H1 (cell line): ENCODE results near the gene STX7. TPM values are rescaled to one million over a fixed set of nuclear protein-coding genes. Genes with fewer than 3 reads are reported as not detected.

ENCODE experiments used
- CTCF ChIA-PET: fragments of 300-600 bp; sonication (Branson Sonifier 250); formaldehyde crosslinking; loops from one replicate; lab custom pipeline; 2021; ENCODE audit not compliant: partially characterized antibody; lab: Charles Lee
- POLR2A ChIA-PET: fragments of 300-600 bp; sonication (Branson Sonifier 250); formaldehyde crosslinking; loops from one replicate; lab custom pipeline; 2021; ENCODE audit warnings: inconsistent platforms; ENCODE audit not compliant: partially characterized antibody; lab: Charles Lee
- DNase-seq, 2 experiments: peaks; one replicate each; pipeline versions ENCODE4 v3.0.0 to v3.0.0-alpha.2; 2010 to 2022; ENCODE audit warnings: low spot score in 2 of 2, low read depth in 1 of 2, mixed read lengths in 1 of 2
- FAIRE-seq: peaks from 2 replicates; lab custom pipeline; 2011; peaks lifted over from hg19 to GRCh38; lab: Jason Lieb, UNC
- H2AFZ ChIP-seq: 2 replicates; pipeline ENCODE4 v1.8.1; 2012; ENCODE audit warnings: low read length, inconsistent platforms
- H2AK5ac ChIP-seq: 2 replicates; pipeline ENCODE4 v1.6.1; 2013; ENCODE audit warnings: low read depth, low read length
- H2BK120ac ChIP-seq: replicated peaks from 2 replicates; pipeline ENCODE3; 2013; ENCODE audit warnings: low read depth, low read length, inconsistent platforms
- H2BK12ac ChIP-seq: 2 replicates; pipeline ENCODE4 v1.6.1; 2013; ENCODE audit warnings: low read depth, low read length
- H2BK15ac ChIP-seq: 2 replicates; pipeline ENCODE4 v1.6.1; 2013; ENCODE audit warnings: low read length
- H2BK20ac ChIP-seq: 2 replicates; pipeline ENCODE4 v1.6.1; 2013; ENCODE audit warnings: low read length
- H2BK5ac ChIP-seq: 2 replicates; pipeline ENCODE4 v1.6.1; 2013; ENCODE audit warnings: low read depth, low read length
- H3K14ac ChIP-seq: 2 replicates; pipeline ENCODE4 v1.6.1; 2013; ENCODE audit warnings: inconsistent platforms; ENCODE audit not compliant: insufficient read length
- H3K18ac ChIP-seq: 2 replicates; pipeline ENCODE4 v1.6.1; 2013; ENCODE audit warnings: low read length; ENCODE audit errors: extremely low read depth
- H3K23ac ChIP-seq: 2 replicates; pipeline ENCODE4 v1.6.1; 2013; ENCODE audit warnings: inconsistent platforms; ENCODE audit not compliant: insufficient read length
- H3K23me2 ChIP-seq: 2 replicates; pipeline ENCODE4 v1.6.1; 2013; ENCODE audit warnings: low read depth, low read length
- H3K27ac ChIP-seq: 2 replicates; pipeline ENCODE4 v1.6.1; 2011; ENCODE audit warnings: low read depth, low read length, inconsistent platforms
- H3K27me3 ChIP-seq, 4 experiments: replicated peaks in 1 of 4; 1 replicate in 1 of 4; 2 replicates in 3 of 4; pipeline versions ENCODE4 v1.6.1 to v1.8.1; 2011 to 2013; ENCODE audit warnings: low read length in 3 of 4, mild to moderate bottlenecking in 3 of 4, inconsistent platforms in 2 of 4, mixed read lengths in 2 of 4, moderate library complexity in 1 of 4; ENCODE audit not compliant: control insufficient read depth in 3 of 4, insufficient read depth in 3 of 4; ENCODE audit errors: extremely low read depth in 1 of 4
- H3K36me3 ChIP-seq, 4 experiments: 2 replicates each; pipeline versions ENCODE4 v1.6.1 to v1.8.1; 2011 to 2013; ENCODE audit warnings: mild to moderate bottlenecking in 4 of 4, low read length in 3 of 4, moderate library complexity in 2 of 4, control low read depth in 1 of 4, inconsistent platforms in 1 of 4; ENCODE audit not compliant: insufficient read depth in 4 of 4, control insufficient read depth in 2 of 4
- H3K4ac ChIP-seq: replicated peaks from 2 replicates; pipeline ENCODE3; 2013; ENCODE audit warnings: low read length, low read depth, mixed read lengths, inconsistent platforms; ENCODE audit not compliant: insufficient read length
- H3K4me1 ChIP-seq, 4 experiments: replicated peaks in 1 of 4; 1 replicate in 1 of 4; 2 replicates in 3 of 4; pipeline versions ENCODE4 v1.6.1 to v1.8.1; 2011 to 2013; ENCODE audit warnings: low read length in 3 of 4, inconsistent platforms in 2 of 4, mixed read lengths in 1 of 4; ENCODE audit not compliant: insufficient read depth in 4 of 4, control insufficient read depth in 3 of 4
- H3K4me2 ChIP-seq, 2 experiments: 2 replicates each; pipeline versions ENCODE4 v1.6.1 to v1.8.1; 2011 to 2013; ENCODE audit warnings: low read depth in 2 of 2, low read length in 2 of 2, control low read depth in 1 of 2, inconsistent platforms in 1 of 2, mild to moderate bottlenecking in 1 of 2; ENCODE audit not compliant: insufficient read depth in 1 of 2
- H3K4me3 ChIP-seq, 4 experiments: fragments of 200-600, 300-600 bp in 1 of 4; sonication (generic), shearing (Covaris generic), sonication (Bioruptor Twin) in 1 of 4; 2 replicates each; pipeline versions ENCODE4 v1.5.1 to v1.8.1; 2011 to 2016; ENCODE audit warnings: low read length in 4 of 4, low read depth in 3 of 4, control low read depth in 2 of 4, inconsistent platforms in 2 of 4, mild to moderate bottlenecking in 2 of 4, mixed read lengths in 1 of 4, moderate library complexity in 1 of 4; ENCODE audit not compliant: insufficient read depth in 2 of 4; ENCODE audit errors: extremely low read depth in 1 of 4
- H3K56ac ChIP-seq: replicated peaks from 2 replicates; pipeline ENCODE3; 2013; ENCODE audit warnings: low read depth, mild to moderate bottlenecking, mixed read lengths, low read length, inconsistent platforms; ENCODE audit not compliant: insufficient read length
- H3K79me1 ChIP-seq: 2 replicates; pipeline ENCODE4 v1.6.1; 2013; ENCODE audit warnings: low read depth, low read length, control low read depth
- H3K79me2 ChIP-seq, 2 experiments: 2 replicates each; pipeline versions ENCODE4 v1.6.1 to v1.8.1; 2012 to 2013; ENCODE audit warnings: low read length in 2 of 2, mild to moderate bottlenecking in 2 of 2, inconsistent platforms in 1 of 2; ENCODE audit not compliant: insufficient read depth in 2 of 2, control insufficient read depth in 1 of 2
- H3K9ac ChIP-seq, 4 experiments: replicated peaks in 1 of 4; 1 replicate in 1 of 4; 2 replicates in 3 of 4; pipeline versions ENCODE4 v1.6.1 to v1.8.1; 2011 to 2013; ENCODE audit warnings: low read depth in 3 of 4, low read length in 3 of 4, control low read depth in 2 of 4, mild to moderate bottlenecking in 2 of 4, moderate library complexity in 2 of 4, inconsistent platforms in 1 of 4; ENCODE audit errors: extremely low read depth in 1 of 4
- H3K9me3 ChIP-seq, 2 experiments: 2 replicates each; pipeline versions ENCODE4 v1.6.1 to v1.8.1; 2012 to 2013; ENCODE audit warnings: mild to moderate bottlenecking in 2 of 2, moderate library complexity in 2 of 2, control low read depth in 1 of 2, inconsistent platforms in 1 of 2, low read depth in 1 of 2, low read length in 1 of 2, mixed read lengths in 1 of 2; ENCODE audit not compliant: insufficient read depth in 2 of 2
- H4K20me1 ChIP-seq, 2 experiments: replicated peaks in 1 of 2; 2 replicates each; pipeline versions ENCODE3 to v1.8.1; 2011 to 2013; ENCODE audit warnings: inconsistent platforms in 2 of 2, low read length in 2 of 2, mild to moderate bottlenecking in 1 of 2; ENCODE audit not compliant: insufficient read depth in 2 of 2, control insufficient read depth in 1 of 2
- H4K5ac ChIP-seq: 2 replicates; pipeline ENCODE4 v1.6.1; 2013; ENCODE audit warnings: low read length, low read depth, mixed read lengths, inconsistent platforms; ENCODE audit not compliant: insufficient read length
- H4K8ac ChIP-seq: 2 replicates; pipeline ENCODE4 v1.8.0; 2013; ENCODE audit warnings: mild to moderate bottlenecking, moderate library complexity, low read length, inconsistent platforms; ENCODE audit not compliant: insufficient read depth; ENCODE audit errors: extremely low read depth
- H4K91ac ChIP-seq: replicated peaks from 2 replicates; pipeline ENCODE3; 2013; ENCODE audit warnings: low read length, mixed read lengths, inconsistent platforms; ENCODE audit not compliant: insufficient read length
- CTCF ChIP-seq, 3 experiments: IDR thresholded peaks; 1 replicate in 2 of 3; 2 replicates in 1 of 3; pipeline versions ENCODE4 v1.5.1 to v1.6.1; 2011; ENCODE audit warnings: low read length in 3 of 3, mild to moderate bottlenecking in 3 of 3, inconsistent platforms in 2 of 3, low read depth in 1 of 3, moderate library complexity in 1 of 3; ENCODE audit not compliant: insufficient read depth in 1 of 3; ENCODE audit errors: control extremely low read depth in 1 of 3
- NRF1 ChIP-seq: IDR thresholded peaks from 2 replicates; pipeline ENCODE4 v1.6.1; 2011; ENCODE audit warnings: mild to moderate bottlenecking, low read depth, low read length, improper control_type of control experiment
- RAD21 ChIP-seq, 2 experiments: IDR thresholded peaks in 1 of 2; conservative IDR thresholded peaks in 1 of 2; 2 replicates each; pipeline ENCODE4 v1.6.1; 2011; ENCODE audit warnings: low read depth in 2 of 2, low read length in 2 of 2, improper control_type of control experiment in 1 of 2, inconsistent platforms in 1 of 2, mild to moderate bottlenecking in 1 of 2, moderate library complexity in 1 of 2
- WGBS, 2 experiments: shearing (Covaris generic) in 1 of 2; methylation state at CpG; one replicate each; pipeline versions ENCODE4 v1.1.6 to v1.1.7; 2013 to 2015; ENCODE audit warnings: low lambda C conversion rate in 2 of 2, mixed read lengths in 2 of 2, inconsistent platforms in 1 of 2, low coverage in 1 of 2, missing lambda C conversion rate in 1 of 2; ENCODE audit not compliant: insufficient replicate concordance in 2 of 2, insufficient coverage in 1 of 2, insufficient read length in 1 of 2; ENCODE audit errors: extremely low coverage in 1 of 2, missing lambda C conversion rate in 1 of 2; 5-methylcytosine and 5-hydroxymethylcytosine counted together
- polyA plus RNA-seq, 7 experiments: library from polyadenylated mRNA; depleted of rRNA in 3 of 7; stranded (reverse) in 5 of 7; unstranded in 2 of 7; fragments of >200 nt in 5 of 7; fragments of 200-250 nt in 2 of 7; gene quantifications; 1 replicate in 5 of 7; 2 replicates in 1 of 7; 4 replicates in 1 of 7; pipeline versions ENCODE4 v1.2.1 to v1.2.3, GENCODE V29; 2011 to 2013; ENCODE audit warnings: missing spikeins in 2 of 7, mixed read lengths in 2 of 7
- total RNA-seq: library from RNA; stranded (reverse); fragmentation: NEBNext Ultra II Directional; extraction: Animal tissue kit (Norgen Biotek cat#: 25700); gene quantifications from 2 replicates; pipeline ENCODE4 v1.2.1, GENCODE V29; 2021

STX7 gene
- total and polyA plus RNA-seq, 2 of the 8 experiments (the other 6 are each of a cell fraction or from before 2014, with no cell fraction given): 5.7 to 27.9 TPM

DNA sequence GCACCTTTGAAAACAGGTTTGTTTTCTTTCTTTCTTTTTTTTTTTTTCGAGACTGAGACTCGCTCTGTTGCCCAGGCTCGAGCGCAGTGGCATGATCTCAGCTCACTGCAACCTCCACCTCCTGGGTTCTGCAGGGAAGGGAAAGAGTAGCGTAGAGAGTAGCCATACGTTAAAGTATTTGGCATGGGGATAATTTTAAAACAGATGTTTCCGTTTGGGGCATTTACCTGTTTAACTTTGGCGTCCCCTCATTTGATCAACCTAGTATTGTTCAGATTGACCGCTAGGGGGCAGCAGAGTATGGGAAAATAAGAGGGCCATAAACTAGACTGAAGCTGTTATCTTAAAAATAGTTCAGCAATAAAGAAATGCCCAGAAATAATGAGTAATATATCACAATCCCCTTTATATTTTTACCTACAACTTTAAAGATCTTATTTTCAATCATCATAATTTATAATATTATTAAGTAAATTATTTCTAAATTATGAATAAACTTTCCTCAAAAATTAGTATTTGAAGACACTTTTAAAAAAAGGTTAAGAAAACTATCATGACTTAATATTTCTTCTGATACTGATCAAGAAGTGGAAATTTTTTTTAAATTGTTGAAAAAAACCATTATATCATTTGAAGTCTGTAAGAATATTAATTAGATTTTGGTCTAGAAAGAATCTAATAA, 17.5 kb upstream of the STX7 start:
- Histone ChIP-seq H2BK15ac (no peak overlapping the region), H3K18ac (no peak overlapping the region), H3K23me2 (no peaks in the 10 kb centered on the region), H4K20me1 (no peaks in the 10 kb centered on the region), H3K14ac (no peak overlapping the region), H4K5ac (no peak overlapping the region), H2AK5ac (no peak overlapping the region), H3K27ac (no peak overlapping the region), H2BK120ac (no peak overlapping the region), H3K79me2 (no peaks in the 10 kb centered on the region), H2AFZ (peak overlapping the region; percentile 99), H3K9me3 (no peaks in the 10 kb centered on the region), H4K8ac (peak overlapping the region; percentile 43; the same call in 1 of the 2 replicates), H3K4ac (no peak overlapping the region), H3K4me3 (peak overlapping the region in 1 of 4 experiments; percentile 38; a peak in 1 of 8 replicates), H3K56ac (no peak overlapping the region), H3K9ac (no peak overlapping the region; a peak in 1 of 7 replicates), H3K27me3 (no peaks in the 10 kb centered on the region), H3K36me3 (no peaks in the 10 kb centered on the region), H2BK20ac (no peak overlapping the region), H4K91ac (no peak overlapping the region), H2BK12ac (no peak overlapping the region), H3K79me1 (no peaks in the 10 kb centered on the region), H3K23ac (no peak overlapping the region), H2BK5ac (no peak overlapping the region), H3K4me1 (peaks cover 0 to 2% (median 0%) of the 10 kb centered on the region in 4 experiments; a peak in 2 of 7 replicates), H3K4me2 (peak overlapping the region in 1 of 2 experiments; percentile 43; a peak in 2 of 4 replicates)
- POLR2A ChIA-PET: interaction anchor here (0.6 to 1.8 kb wide), 2 partner anchors 284 to 290 kb away, joined by 3 read pairs; partner anchors contain the start of gene RPS12
- DNase-seq: peak in 1 of 2 experiments; percentile 77
- TF ChIP-seq CTCF (IDR thresholded peaks at IDR 0.05; ENCODE audit: control extremely low read depth in 1 of 3, insufficient read depth in 1 of 3, low read depth in 1 of 3, low read length in 3 of 3) (peak in 2 of 3 experiments; percentile 64 to 71; a peak in 3 of 4 replicates), NRF1 (no peak), RAD21 (IDR thresholded peaks at IDR 0.05 in 1 of 2, conservative IDR thresholded peaks at IDR 0.05 in 1 of 2; ENCODE audit: low read depth in 2 of 2, low read length in 2 of 2) (peak; percentile 85)
- no peak for FAIRE-seq
- CTCF ChIA-PET: interaction anchor here (0.6 to 2.6 kb wide), 25 partner anchors 10 to 1467 kb away, joined by 3 to 15 read pairs (median 3); no protein-coding TSS in a partner anchor
- WGBS, 2 experiments: 44% methylated on average over 9 of the region's 9 CpGs; no CpG with 5 or more reads in 1 of the 2 experiments
